A549 (cell line): Measurements from ENCODE around the gene ZBTB12. TPM values are rescaled to one million over a fixed set of nuclear protein-coding genes. Genes with fewer than 3 reads are reported as not detected.

Experiments
- ATAC-seq, 2 experiments: fragments of 200-7000 bp in 1 of 2; fragments of >200 bp in 1 of 2; cut with Nextera tagmentation in 1 of 2; cut with Tn5 transposase in 1 of 2; 3 replicates each; pipeline versions ENCODE4 v1.8.0 to v1.9.1; 2018 to 2020; ENCODE audit warnings: mild to moderate bottlenecking in 1 of 2, moderate library complexity in 1 of 2
- CTCF ChIA-PET: fragments of 300-600 bp; sonication (Branson Sonifier 250); formaldehyde crosslinking; extraction: SDS; loops from one replicate; lab custom pipeline; 2021; ENCODE audit warnings: antibody characterized with exemption, inconsistent platforms; lab: Yijun Ruan, JAX
- POLR2A ChIA-PET: fragments of 350-600 bp; formaldehyde crosslinking; extraction: SDS; loops from one replicate; lab custom pipeline; 2021; ENCODE audit warnings: antibody characterized with exemption, inconsistent platforms; lab: Yijun Ruan, JAX
- DNase-seq, 2 experiments: peaks; one replicate each; pipeline versions ENCODE4 v3.0.0 to v3.0.0-alpha.2; 2011 to 2016; ENCODE audit warnings: low read depth in 1 of 2, low spot score in 1 of 2
- FAIRE-seq: peaks from 2 replicates; lab custom pipeline; 2011; peaks lifted over from hg19 to GRCh38; lab: Jason Lieb, UNC
- H3K27ac ChIP-seq, 2 experiments: fragments of >200 bp; sonication (Bioruptor Twin); formaldehyde crosslinking; 3 replicates each; pipeline ENCODE4 v1.5.1; 2016 to 2017
- H3K4me1 ChIP-seq: fragments of >200 bp; sonication (Bioruptor Twin); formaldehyde crosslinking; 3 replicates; pipeline ENCODE4 v1.6.1; 2016
- H3K4me2 ChIP-seq: fragments of >200 bp; sonication (Bioruptor Twin); formaldehyde crosslinking; 3 replicates; pipeline ENCODE4 v1.6.1; 2016
- H3K4me3 ChIP-seq: fragments of >200 bp; sonication (Bioruptor Twin); formaldehyde crosslinking; 3 replicates; pipeline ENCODE4 v1.5.1; 2016
- H3K9me3 ChIP-seq: fragments of >200 bp; sonication (Bioruptor Twin); formaldehyde crosslinking; 3 replicates; pipeline ENCODE4 v1.6.1; 2016
- CBX2 ChIP-seq: fragments of 200-600 bp; sonication (generic); IDR thresholded peaks from 2 replicates; pipeline ENCODE4 v1.6.1; 2016; ENCODE audit warnings: low read depth, mild to moderate bottlenecking, borderline replicate concordance
- CBX8 ChIP-seq: fragments of 200-600 bp; sonication (generic); IDR thresholded peaks from 2 replicates; pipeline ENCODE4 v1.6.1; 2016
- CEBPB ChIP-seq, 2 experiments: fragments of >200 bp in 1 of 2; sonication (Bioruptor Twin) in 1 of 2; formaldehyde crosslinking in 1 of 2; IDR thresholded peaks; 2 replicates each; pipeline ENCODE4 v1.6.1; 2012 to 2016
- CHD2 ChIP-seq: fragments of 150-350 bp; IDR thresholded peaks from 2 replicates; pipeline ENCODE4 v1.6.1; 2014; ENCODE audit warnings: low read length; ENCODE audit not compliant: partially characterized antibody
- CHD4 ChIP-seq: fragments of 200-600 bp; sonication (generic); IDR thresholded peaks from 2 replicates; pipeline ENCODE4 v1.6.1; 2016; ENCODE audit warnings: antibody characterized with exemption, mild to moderate bottlenecking, borderline replicate concordance
- EHF ChIP-seq: fragments of 250-450 bp; sonication (Bioruptor Pico); IDR thresholded peaks from 2 replicates; pipeline ENCODE4 v1.5.0; 2020; ENCODE audit warnings: mild to moderate bottlenecking
- ESRRA ChIP-seq: fragments of 150-350 bp; IDR thresholded peaks from 2 replicates; pipeline ENCODE4 v1.6.1; 2014; ENCODE audit warnings: mild to moderate bottlenecking, low read length, borderline replicate concordance
- FOSB ChIP-seq: fragments of 250-450 bp; sonication (Bioruptor Pico); IDR thresholded peaks from 2 replicates; pipeline ENCODE4 v1.5.0; 2020; ENCODE audit warnings: mild to moderate bottlenecking, moderate library complexity
- FOXS1 ChIP-seq: fragments of 250-450 bp; sonication (Bioruptor Pico); IDR thresholded peaks from 2 replicates; pipeline ENCODE4 v1.5.0; 2020; ENCODE audit warnings: mild to moderate bottlenecking, moderate library complexity
- GATA3 ChIP-seq: IDR thresholded peaks from 2 replicates; pipeline ENCODE4 v1.6.1; 2012; ENCODE audit warnings: borderline replicate concordance
- HDAC2 ChIP-seq: fragments of 200-600 bp; sonication (generic); IDR thresholded peaks from 2 replicates; pipeline ENCODE4 v1.6.1; 2016
- HOXB13 ChIP-seq: fragments of 250-450 bp; sonication (Bioruptor Pico); IDR thresholded peaks from 2 replicates; pipeline ENCODE4 v1.5.0; 2020; ENCODE audit warnings: low read depth, mild to moderate bottlenecking, moderate library complexity
- HOXB5 ChIP-seq: fragments of 250-450 bp; sonication (Bioruptor Pico); IDR thresholded peaks from 2 replicates; pipeline ENCODE4 v1.5.0; 2020; ENCODE audit warnings: mild to moderate bottlenecking, moderate library complexity
- JUN ChIP-seq, 2 experiments: fragments of >200 bp; sonication (Bioruptor Twin); formaldehyde crosslinking; IDR thresholded peaks; 2 replicates in 1 of 2; 3 replicates in 1 of 2; pipeline ENCODE4 v1.6.1; 2016 to 2017
- JUNB ChIP-seq: fragments of >200 bp; sonication (Bioruptor Twin); formaldehyde crosslinking; IDR thresholded peaks from 2 replicates; pipeline ENCODE4 v1.6.1; 2016
- MAFK ChIP-seq: fragments of 450-650 bp; IDR thresholded peaks from 2 replicates; pipeline ENCODE4 v1.6.1; 2014; ENCODE audit not compliant: partially characterized antibody
- MYC ChIP-seq: IDR thresholded peaks from 2 replicates; pipeline ENCODE4 v1.6.1; 2012; ENCODE audit warnings: mild to moderate bottlenecking, inconsistent platforms, low read length, improper control_type of control experiment, borderline replicate concordance
- NFE2L2 ChIP-seq: fragments of 150-350 bp; conservative IDR thresholded peaks from 2 replicates; pipeline ENCODE4 v1.6.1; 2014; ENCODE audit warnings: low read length
- NR3C1 ChIP-seq: fragments of >200 bp; sonication (Bioruptor Twin); formaldehyde crosslinking; IDR thresholded peaks from 3 replicates; pipeline ENCODE4 v1.6.1; 2017
- POLR2A ChIP-seq: IDR thresholded peaks from 2 replicates; pipeline ENCODE4 v1.6.1; 2012; ENCODE audit warnings: mild to moderate bottlenecking, low read length
- RAD21 ChIP-seq, 2 experiments: fragments of >200 bp in 1 of 2; sonication (Bioruptor Twin) in 1 of 2; formaldehyde crosslinking in 1 of 2; IDR thresholded peaks in 1 of 2; conservative IDR thresholded peaks in 1 of 2; 2 replicates in 1 of 2; 3 replicates in 1 of 2; pipeline ENCODE4 v1.6.1; 2012 to 2018; ENCODE audit warnings: inconsistent platforms in 1 of 2
- RCOR1 ChIP-seq: fragments of 150-350 bp; IDR thresholded peaks from 2 replicates; pipeline ENCODE4 v1.6.1; 2014; ENCODE audit warnings: antibody characterized with exemption, low read length, low read depth
- RNF2 ChIP-seq: fragments of 200-600 bp; sonication (generic); IDR thresholded peaks from 2 replicates; pipeline ENCODE4 v1.6.1; 2016; ENCODE audit warnings: low read depth, mild to moderate bottlenecking, antibody characterized with exemption, moderate library complexity, borderline replicate concordance
- TP53 ChIP-seq: fragments of 250-450 bp; sonication (Bioruptor Pico); IDR thresholded peaks from 2 replicates; pipeline ENCODE4 v1.5.0; 2021; ENCODE audit warnings: mild to moderate bottlenecking, moderate library complexity
- ZC3H11A ChIP-seq: fragments of 450-650 bp; IDR thresholded peaks from 2 replicates; pipeline ENCODE4 v1.6.1; 2014; ENCODE audit warnings: antibody characterized with exemption, mild to moderate bottlenecking
- ZFP36 ChIP-seq: fragments of 450-650 bp; IDR thresholded peaks from 2 replicates; pipeline ENCODE4 v1.6.1; 2014; ENCODE audit warnings: borderline replicate concordance; ENCODE audit not compliant: partially characterized antibody
- ZNF302 ChIP-seq: fragments of 250-450 bp; sonication (Bioruptor Pico); IDR thresholded peaks from 2 replicates; pipeline ENCODE4 v1.9.0; 2021; ENCODE audit warnings: inconsistent platforms, mild to moderate bottlenecking, moderate library complexity
- whole genome bisulfite sequencing: methylation state at CpG from one replicate; pipeline ENCODE4 v1.1.6; 2017; ENCODE audit errors: missing lambda C conversion rate; 5-methylcytosine and 5-hydroxymethylcytosine counted together
- polyA plus RNA-seq, 4 experiments: library from polyadenylated mRNA; depleted of rRNA in 3 of 4; stranded (reverse); fragments of >200 nt; fragmentation: RNase III in 1 of 4; extraction: RNeasy Plus Mini Kit Qiagen cat#74134 plus additional on column Dnase treatment in 1 of 4; gene quantifications; 2 replicates in 3 of 4; 3 replicates in 1 of 4; pipeline ENCODE4 v1.2.3, GENCODE V29; 2011 to 2017
- TF ChIP-seq, protein P1 (sequence below): fragments of 150-350 bp; IDR thresholded peaks from 2 replicates; pipeline ENCODE4 v1.6.1; 2014; ENCODE audit warnings: low read depth, mild to moderate bottlenecking, low read length
- TF ChIP-seq, protein P2 (sequence below): IDR thresholded peaks from 2 replicates; pipeline ENCODE4 v1.6.1; 2012
- TF ChIP-seq, protein P3 (sequence below): fragments of >200 bp; sonication (Bioruptor Twin); formaldehyde crosslinking; IDR thresholded peaks from 3 replicates; pipeline ENCODE4 v1.6.1; 2016
- TF ChIP-seq, protein P4 (sequence below): fragments of 250-450 bp; sonication (Bioruptor Pico); IDR thresholded peaks from 2 replicates; pipeline ENCODE4 v1.5.0; 2020; ENCODE audit warnings: low read depth, mild to moderate bottlenecking, moderate library complexity
- TF ChIP-seq, protein P5 (sequence below): fragments of >200 bp; sonication (Bioruptor Twin); formaldehyde crosslinking; IDR thresholded peaks from 3 replicates; pipeline ENCODE4 v1.5.1; 2016
- TF ChIP-seq, protein P6 (sequence below): fragments of 250-450 bp; sonication (Bioruptor Pico); IDR thresholded peaks from 2 replicates; pipeline ENCODE4 v1.5.0; 2021; ENCODE audit warnings: mild to moderate bottlenecking, moderate library complexity, borderline replicate concordance

The ZBTB12 gene
- polyA plus RNA-seq, 2 of the 4 experiments (the other 2 are of a cell fraction), result 2.2 to 10.0 TPM

DNA sequence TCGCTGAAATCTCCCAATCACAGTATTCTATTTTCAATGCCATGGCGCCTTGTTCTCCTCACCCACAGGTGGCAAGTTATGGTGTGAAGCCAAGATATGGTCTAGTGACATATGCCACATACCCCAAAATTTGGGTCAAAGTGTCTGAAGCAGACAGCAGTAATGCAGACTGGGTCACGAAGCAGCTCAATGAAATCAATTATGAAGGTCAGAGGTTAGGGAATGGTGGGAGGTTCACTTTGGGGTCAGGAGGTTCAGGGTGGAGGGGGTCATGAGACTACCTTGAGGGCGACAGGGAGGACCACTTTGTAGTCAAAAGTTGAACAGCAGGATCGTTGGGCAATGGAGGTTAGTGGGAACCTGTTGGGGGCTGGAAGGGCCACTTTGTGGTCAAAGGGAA, 46.4 kb upstream of the ZBTB12 start:
- H3K4me2 ChIP-seq, result no peak overlapping the region
- 78% methylated on average over 5 of the region's 5 CpGs for WGBS
- TF ChIP-seq, protein P1, sequence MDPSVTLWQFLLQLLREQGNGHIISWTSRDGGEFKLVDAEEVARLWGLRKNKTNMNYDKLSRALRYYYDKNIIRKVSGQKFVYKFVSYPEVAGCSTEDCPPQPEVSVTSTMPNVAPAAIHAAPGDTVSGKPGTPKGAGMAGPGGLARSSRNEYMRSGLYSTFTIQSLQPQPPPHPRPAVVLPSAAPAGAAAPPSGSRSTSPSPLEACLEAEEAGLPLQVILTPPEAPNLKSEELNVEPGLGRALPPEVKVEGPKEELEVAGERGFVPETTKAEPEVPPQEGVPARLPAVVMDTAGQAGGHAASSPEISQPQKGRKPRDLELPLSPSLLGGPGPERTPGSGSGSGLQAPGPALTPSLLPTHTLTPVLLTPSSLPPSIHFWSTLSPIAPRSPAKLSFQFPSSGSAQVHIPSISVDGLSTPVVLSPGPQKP, result no peak
- TF ChIP-seq NR3C1, result no peak
- TF ChIP-seq HOXB5, result no peak
- no peak for TF ChIP-seq ZNF302
- no peak for TF ChIP-seq RAD21 (conservative IDR thresholded peaks at IDR 0.05 in 1 of 2, IDR thresholded peaks at IDR 0.05 in 1 of 2)
- no peak for TF ChIP-seq NFE2L2
- TF ChIP-seq GATA3, result no peak
- no peak for TF ChIP-seq JUN (IDR thresholded peaks at IDR 0.05)
- no peak for TF ChIP-seq POLR2A
- TF ChIP-seq FOXS1 (CRISPR knock-in tag), result no peak
- TF ChIP-seq, protein P2, sequence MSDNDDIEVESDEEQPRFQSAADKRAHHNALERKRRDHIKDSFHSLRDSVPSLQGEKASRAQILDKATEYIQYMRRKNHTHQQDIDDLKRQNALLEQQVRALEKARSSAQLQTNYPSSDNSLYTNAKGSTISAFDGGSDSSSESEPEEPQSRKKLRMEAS, result no peak
- no peak for TF ChIP-seq ZC3H11A
- TF ChIP-seq CEBPB (IDR thresholded peaks at IDR 0.05), result no peak
- TF ChIP-seq MAFK, result no peak
- TF ChIP-seq, protein P3, sequence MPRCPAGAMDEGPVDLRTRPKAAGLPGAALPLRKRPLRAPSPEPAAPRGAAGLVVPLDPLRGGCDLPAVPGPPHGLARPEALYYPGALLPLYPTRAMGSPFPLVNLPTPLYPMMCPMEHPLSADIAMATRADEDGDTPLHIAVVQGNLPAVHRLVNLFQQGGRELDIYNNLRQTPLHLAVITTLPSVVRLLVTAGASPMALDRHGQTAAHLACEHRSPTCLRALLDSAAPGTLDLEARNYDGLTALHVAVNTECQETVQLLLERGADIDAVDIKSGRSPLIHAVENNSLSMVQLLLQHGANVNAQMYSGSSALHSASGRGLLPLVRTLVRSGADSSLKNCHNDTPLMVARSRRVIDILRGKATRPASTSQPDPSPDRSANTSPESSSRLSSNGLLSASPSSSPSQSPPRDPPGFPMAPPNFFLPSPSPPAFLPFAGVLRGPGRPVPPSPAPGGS, result no peak
- TF ChIP-seq CHD2, result no peak
- no peak for TF ChIP-seq CBX8
- TF ChIP-seq RNF2, result no peak
- no peak for TF ChIP-seq MYC
- no peak for TF ChIP-seq FOSB (CRISPR knock-in tag)
- TF ChIP-seq, all 56 proteins: peak for 0
- Histone ChIP-seq H3K4me3 (no peak overlapping the region), H3K4me1 (peaks cover 17% of the 10 kb centered on the region), H3K27ac (no peak overlapping the region), H3K9me3 (no peaks in the 10 kb centered on the region)
- FAIRE-seq (no peak), DNase-seq (no peak), ATAC-seq (no peak)
- ChIA-PET CTCF (no interaction called here), POLR2A (no interaction called here)

DNA sequence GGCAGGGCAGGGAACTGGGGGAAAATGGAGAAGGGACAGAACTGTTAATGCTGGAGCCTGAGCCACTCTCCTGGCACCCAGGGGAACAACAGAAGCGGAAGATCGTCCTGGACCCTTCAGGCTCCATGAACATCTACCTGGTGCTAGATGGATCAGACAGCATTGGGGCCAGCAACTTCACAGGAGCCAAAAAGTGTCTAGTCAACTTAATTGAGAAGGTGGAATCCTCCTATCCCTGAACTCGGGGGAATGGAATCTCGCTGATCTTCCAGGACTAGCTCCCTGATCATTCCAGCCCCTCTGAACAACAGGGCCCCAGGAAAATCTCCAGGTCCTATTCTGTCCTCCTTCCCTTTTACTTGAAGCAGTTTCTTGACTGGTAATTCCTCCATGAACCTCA, 46.0 kb upstream of the ZBTB12 start:
- POLR2A ChIA-PET, result no interaction called here
- WGBS, result 88% methylated on average over 4 of the region's 4 CpGs

More for the DNA sequence above, 46.0 kb upstream of the ZBTB12 start:
- H3K27ac ChIP-seq, result no peak overlapping the region
- no peak overlapping the region for H3K4me2 ChIP-seq
- no peak for TF ChIP-seq HOXB13 (CRISPR knock-in tag)
- no peak for TF ChIP-seq CEBPB (IDR thresholded peaks at IDR 0.05)
- no peak for TF ChIP-seq CBX2
- no peak for TF ChIP-seq RCOR1
- TF ChIP-seq, protein P4, sequence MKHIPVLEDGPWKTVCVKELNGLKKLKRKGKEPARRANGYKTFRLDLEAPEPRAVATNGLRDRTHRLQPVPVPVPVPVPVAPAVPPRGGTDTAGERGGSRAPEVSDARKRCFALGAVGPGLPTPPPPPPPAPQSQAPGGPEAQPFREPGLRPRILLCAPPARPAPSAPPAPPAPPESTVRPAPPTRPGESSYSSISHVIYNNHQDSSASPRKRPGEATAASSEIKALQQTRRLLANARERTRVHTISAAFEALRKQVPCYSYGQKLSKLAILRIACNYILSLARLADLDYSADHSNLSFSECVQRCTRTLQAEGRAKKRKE (CRISPR knock-in tag), result no peak
- TF ChIP-seq CBX8, result no peak
- TF ChIP-seq EHF (CRISPR knock-in tag), result no peak
- no peak for TF ChIP-seq ZFP36
- TF ChIP-seq HDAC2, result no peak
- TF ChIP-seq, protein P5, sequence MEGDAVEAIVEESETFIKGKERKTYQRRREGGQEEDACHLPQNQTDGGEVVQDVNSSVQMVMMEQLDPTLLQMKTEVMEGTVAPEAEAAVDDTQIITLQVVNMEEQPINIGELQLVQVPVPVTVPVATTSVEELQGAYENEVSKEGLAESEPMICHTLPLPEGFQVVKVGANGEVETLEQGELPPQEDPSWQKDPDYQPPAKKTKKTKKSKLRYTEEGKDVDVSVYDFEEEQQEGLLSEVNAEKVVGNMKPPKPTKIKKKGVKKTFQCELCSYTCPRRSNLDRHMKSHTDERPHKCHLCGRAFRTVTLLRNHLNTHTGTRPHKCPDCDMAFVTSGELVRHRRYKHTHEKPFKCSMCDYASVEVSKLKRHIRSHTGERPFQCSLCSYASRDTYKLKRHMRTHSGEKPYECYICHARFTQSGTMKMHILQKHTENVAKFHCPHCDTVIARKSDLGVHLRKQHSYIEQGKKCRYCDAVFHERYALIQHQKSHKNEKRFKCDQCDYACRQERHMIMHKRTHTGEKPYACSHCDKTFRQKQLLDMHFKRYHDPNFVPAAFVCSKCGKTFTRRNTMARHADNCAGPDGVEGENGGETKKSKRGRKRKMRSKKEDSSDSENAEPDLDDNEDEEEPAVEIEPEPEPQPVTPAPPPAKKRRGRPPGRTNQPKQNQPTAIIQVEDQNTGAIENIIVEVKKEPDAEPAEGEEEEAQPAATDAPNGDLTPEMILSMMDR, result no peak
- TF ChIP-seq CHD4, result no peak
- no peak for TF ChIP-seq TP53
- TF ChIP-seq JUN (IDR thresholded peaks at IDR 0.05), result no peak
- TF ChIP-seq ESRRA, result no peak
- TF ChIP-seq, protein P6, sequence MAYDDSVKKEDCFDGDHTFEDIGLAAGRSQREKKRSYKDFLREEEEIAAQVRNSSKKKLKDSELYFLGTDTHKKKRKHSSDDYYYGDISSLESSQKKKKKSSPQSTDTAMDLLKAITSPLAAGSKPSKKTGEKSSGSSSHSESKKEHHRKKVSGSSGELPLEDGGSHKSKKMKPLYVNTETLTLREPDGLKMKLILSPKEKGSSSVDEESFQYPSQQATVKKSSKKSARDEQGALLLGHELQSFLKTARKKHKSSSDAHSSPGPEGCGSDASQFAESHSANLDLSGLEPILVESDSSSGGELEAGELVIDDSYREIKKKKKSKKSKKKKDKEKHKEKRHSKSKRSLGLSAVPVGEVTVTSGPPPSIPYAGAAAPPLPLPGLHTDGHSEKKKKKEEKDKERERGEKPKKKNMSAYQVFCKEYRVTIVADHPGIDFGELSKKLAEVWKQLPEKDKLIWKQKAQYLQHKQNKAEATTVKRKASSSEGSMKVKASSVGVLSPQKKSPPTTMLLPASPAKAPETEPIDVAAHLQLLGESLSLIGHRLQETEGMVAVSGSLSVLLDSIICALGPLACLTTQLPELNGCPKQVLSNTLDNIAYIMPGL (CRISPR knock-in tag), result no peak
- TF ChIP-seq JUNB, result no peak
- ATAC-seq (no peak), FAIRE-seq (no peak), DNase-seq (no peak)
- H3K4me3 ChIP-seq, result no peak overlapping the region
- peaks cover 17% of the 10 kb centered on the region for H3K4me1 ChIP-seq
- no peaks in the 10 kb centered on the region for H3K9me3 ChIP-seq
- CTCF ChIA-PET, result no interaction called here
